Retina (tissue), 1 donor: ENCODE measurements around the gene SPAG6.

Experiments used
- DNase-seq: peaks from one replicate; pipeline ENCODE4 v3.0.0-alpha.2; 2016

Gene SPAG6

GRCh38 chr10:22437620-22438588, 92.6 kb downstream of the SPAG6 start:
- no peak for DNase-seq

DNA sequence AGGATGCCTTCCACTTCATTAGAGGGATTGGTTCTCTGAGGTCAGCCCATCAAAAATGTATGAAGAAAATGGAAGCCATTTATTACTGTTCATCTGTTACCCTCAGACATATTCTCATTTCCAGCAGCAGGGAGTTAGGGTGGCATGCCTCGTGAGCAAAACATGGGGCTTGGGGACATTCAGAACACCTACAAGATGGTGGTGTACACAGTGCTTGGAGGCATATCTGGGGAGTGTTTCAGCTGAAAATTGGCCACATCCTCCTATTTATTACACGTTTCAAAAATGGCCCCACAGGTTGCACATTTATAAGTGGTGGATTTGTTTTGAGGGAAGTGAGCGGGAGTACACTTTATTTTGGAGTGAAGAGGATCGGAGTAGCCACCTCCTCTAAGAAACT, 93.4 kb downstream of the SPAG6 start:
- peak; percentile 20 for DNase-seq

GRCh38 chr10:22442063-22442462, 96.8 kb downstream of the SPAG6 start:
- no peak for DNase-seq

- DNase-seq: no peak
Measured at GRCh38 chr10:22442468-22442867, 97.2 kb downstream of the SPAG6 start.

GRCh38 chr10:22443175-22443901, 98.0 kb downstream of the SPAG6 start:
- DNase-seq: no peak

- no peak for DNase-seq
Measured at GRCh38 chr10:22444219-22444788, 99.0 kb downstream of the SPAG6 start.

GRCh38 chr10:22445495-22445894, 100.2 kb downstream of the SPAG6 start:
- no peak for DNase-seq

GRCh38 chr10:22447068-22447467, 101.8 kb downstream of the SPAG6 start:
- DNase-seq: no peak

DNA sequence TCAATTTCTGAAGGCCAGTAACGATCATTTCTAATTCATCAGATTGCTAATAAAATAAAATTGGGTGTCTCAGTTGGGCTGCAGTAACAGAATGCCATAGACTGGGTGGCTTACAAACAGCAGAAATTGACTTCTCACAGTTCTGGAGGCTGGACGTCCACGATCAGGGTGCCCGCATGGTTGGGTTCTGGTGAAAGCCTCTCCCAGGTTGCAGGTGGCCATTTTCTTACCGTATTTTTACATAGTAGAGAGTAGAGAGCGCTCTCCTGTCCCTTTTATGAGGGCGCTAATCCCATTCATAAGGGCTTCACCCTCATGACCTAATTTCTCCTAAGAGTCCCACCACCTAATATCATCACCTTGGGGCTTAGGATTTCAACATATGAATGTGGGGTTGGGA, 106.0 kb downstream of the SPAG6 start:
- no peak for DNase-seq

DNA sequence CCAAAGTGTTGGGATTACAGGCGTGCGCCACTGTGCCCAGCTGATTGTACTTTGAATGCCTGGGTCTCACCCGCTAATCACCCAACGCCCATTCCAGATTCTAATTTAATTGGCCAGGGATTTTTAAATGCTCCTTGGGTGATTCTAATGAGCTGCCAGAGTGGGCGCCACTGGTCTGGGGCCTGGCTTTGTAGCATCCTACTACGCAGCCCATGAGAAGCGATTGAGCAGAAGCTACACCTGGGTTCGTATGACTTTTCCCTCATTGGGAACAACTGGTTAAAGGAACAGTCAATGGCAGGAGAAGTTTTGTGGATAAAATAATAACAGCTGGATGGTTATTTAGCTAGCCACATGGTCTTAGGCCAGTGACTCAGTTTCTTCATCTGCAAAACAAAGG, 108.0 kb downstream of the SPAG6 start:
- DNase-seq: no peak

GRCh38 chr10:22453948-22454591, 108.8 kb downstream of the SPAG6 start:
- peak; percentile 57 for DNase-seq

GRCh38 chr10:22454634-22455033, 109.3 kb downstream of the SPAG6 start:
- DNase-seq: no peak

DNA sequence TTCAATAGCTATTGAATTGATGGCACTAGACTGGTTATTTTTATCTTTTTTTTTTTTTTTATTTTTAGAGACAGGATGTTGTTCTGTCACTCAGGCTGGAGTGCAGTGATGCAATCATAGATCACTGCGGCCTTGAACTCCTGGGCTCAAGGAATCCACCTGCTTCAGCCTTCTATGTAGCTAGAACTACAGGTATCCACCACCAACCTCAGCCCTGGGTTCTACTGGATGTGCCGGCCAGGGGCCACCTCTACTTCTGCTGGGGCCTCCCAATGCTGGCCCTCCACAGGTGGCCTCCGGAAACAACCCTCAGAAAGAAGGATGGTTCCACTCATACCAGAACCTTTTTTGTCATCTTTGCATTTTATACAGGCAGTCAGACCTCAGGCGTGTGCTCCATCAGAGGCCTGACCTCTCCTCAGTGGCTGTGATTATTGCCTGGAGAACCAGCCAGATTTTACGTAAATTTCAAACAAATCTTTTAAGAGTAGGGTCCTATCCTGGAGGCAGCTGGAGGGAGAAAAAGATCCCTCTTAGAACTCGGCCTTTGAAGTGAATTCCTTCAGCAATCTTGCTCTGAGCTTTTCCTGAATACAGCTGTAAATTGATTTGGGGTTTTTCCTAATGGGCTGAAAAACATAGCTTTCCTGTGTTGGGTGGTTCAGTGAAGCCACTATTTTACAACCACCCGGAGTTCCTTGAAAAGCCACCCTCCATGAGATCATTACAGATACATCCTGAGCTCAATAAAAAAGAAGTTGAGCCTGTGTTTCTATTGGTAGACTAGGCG, 110.0 kb downstream of the SPAG6 start:
- DNase-seq: no peak

DNA sequence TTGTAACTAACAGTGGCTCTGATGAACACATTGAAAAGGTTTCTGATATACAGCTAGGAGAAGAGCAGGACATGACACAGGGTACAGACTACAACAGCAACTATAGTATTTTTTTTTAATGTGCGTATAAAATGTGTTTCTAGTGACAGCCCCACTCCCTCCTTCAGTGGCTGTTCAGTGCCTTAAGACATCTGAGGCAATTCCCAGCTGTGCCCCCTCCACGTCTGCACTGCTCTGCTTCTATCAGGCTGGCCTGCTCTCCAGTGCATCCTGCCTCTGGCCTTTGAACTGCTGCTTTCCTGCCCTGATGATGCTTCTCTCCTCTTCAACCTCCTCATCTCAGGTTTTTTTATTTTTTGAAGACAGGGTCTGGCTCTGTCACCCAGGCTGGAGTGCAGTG, 111.2 kb downstream of the SPAG6 start:
- no peak for DNase-seq

GRCh38 chr10:22458272-22459038, 113.2 kb downstream of the SPAG6 start:
- no peak for DNase-seq

- DNase-seq: no peak
Measured at GRCh38 chr10:22459496-22459895, 114.2 kb downstream of the SPAG6 start.

- no peak for DNase-seq
Measured at GRCh38 chr10:22460101-22460500, 114.8 kb downstream of the SPAG6 start.

DNA sequence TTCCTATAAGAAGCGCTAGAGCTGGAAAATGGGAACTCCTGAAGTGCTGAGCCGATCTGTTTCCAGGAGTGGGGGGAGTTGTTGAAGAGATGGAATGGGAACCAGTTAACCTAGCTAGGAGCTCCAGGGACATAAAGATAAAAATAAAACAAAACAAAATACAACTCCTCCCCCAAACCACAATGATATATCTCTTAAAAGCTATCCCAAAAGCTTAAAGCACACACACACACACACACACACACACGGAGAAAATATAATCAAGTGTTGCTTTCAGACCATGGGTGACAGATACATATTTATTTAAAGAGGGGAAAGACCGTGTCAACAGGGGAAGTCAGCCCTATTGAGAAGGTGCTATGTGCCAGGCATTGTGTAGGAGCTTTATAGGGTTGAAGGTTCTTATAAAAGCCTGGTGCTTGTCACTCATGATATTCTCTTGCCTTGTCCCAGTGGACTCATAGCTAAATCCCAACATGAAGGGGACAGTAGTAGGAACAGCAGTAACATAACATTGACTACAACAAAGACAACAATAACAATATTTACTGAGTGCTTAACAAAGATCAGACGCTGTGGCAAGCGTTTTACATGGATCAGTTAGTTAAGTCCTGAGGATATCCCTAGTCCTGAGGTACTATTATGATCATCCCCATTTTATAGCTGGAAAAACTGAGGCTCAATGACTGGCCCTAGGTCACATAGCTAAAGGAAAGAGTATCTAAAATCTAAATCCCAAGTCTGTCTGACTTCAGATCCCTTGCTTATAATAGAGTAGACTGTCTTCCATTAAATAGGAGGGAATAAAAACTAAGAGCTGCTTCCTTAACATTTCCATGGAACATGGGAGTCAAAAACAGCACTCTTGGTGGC, 115.5 kb downstream of the SPAG6 start:
- no peak for DNase-seq

- no peak for DNase-seq
Measured at GRCh38 chr10:22461891-22462290, 116.6 kb downstream of the SPAG6 start.

DNA sequence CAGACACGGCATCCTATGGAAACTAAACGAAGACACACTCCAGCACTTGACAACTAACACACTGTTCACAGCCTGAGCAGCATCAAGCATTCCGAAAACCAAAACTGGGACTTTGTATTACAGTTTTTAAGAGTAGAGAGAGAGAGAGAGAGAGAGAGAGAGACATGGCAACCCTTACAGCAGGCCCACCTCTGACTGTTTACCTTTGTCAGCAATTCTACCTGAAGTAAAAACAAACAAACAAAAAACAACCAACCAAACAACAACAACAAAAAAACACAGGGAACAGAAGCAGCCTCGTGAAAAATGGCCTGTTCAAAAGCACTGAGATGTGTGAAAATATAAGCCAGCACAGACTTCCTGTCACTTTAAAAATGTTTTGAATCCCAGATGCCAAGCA, 118.0 kb downstream of the SPAG6 start:
- DNase-seq: no peak
